Muscle of leg (tissue), 11 donors: ENCODE results near the gene C8G. TPM values are rescaled to one million over a fixed set of nuclear protein-coding genes. Genes with fewer than 3 reads are reported as not detected.

Experiments
- DNase-seq: peaks from one replicate; pipeline ENCODE4 v3.0.0; 2013
- H3K27ac ChIP-seq: one replicate; pipeline ENCODE4 v1.5.1; 2013; ENCODE audit warnings: mild to moderate bottlenecking, low read length, control low read depth
- H3K27me3 ChIP-seq: one replicate; pipeline ENCODE4 v1.6.1; 2013; ENCODE audit warnings: low read length; ENCODE audit not compliant: control insufficient read depth, insufficient read depth
- H3K36me3 ChIP-seq: one replicate; pipeline ENCODE4 v1.6.1; 2013; ENCODE audit warnings: low read length; ENCODE audit not compliant: control insufficient read depth, insufficient read depth
- H3K4me1 ChIP-seq: one replicate; pipeline ENCODE4 v1.6.1; 2013; ENCODE audit warnings: low read length; ENCODE audit not compliant: control insufficient read depth, insufficient read depth
- H3K4me3 ChIP-seq: one replicate; pipeline ENCODE4 v1.5.1; 2013; ENCODE audit warnings: low read length, control low read depth
- H3K9me3 ChIP-seq: replicated peaks from 2 replicates; pipeline ENCODE4 v1.6.1; 2013; ENCODE audit warnings: low read depth, low read length; ENCODE audit not compliant: control insufficient read depth
- WGBS: methylation state at CpG from one replicate; pipeline ENCODE4 v1.1.5; 2013; ENCODE audit warnings: missing lambda C conversion rate; ENCODE audit not compliant: insufficient coverage; 5-methylcytosine and 5-hydroxymethylcytosine counted together
- polyA plus RNA-seq, 8 donors: library from polyadenylated mRNA; unstranded; fragments of 120-200 nt; gene quantifications; one replicate each; pipeline versions ENCODE4 v1.2.1 to v1.2.3, GENCODE V29; 2013; ENCODE audit warnings: inconsistent platforms in 1 of 8, low replicate concordance in 1 of 8; ENCODE audit not compliant: insufficient read length in 8 of 8, insufficient read depth in 1 of 8
- total RNA-seq: library from RNA; stranded (reverse); fragments of 120-200 nt; gene quantifications from one replicate; pipeline ENCODE4 v1.2.4, GENCODE V29; 2013

Gene C8G
- total and polyA plus RNA-seq, 9 donors, result 0.17 to 2.3 (median 0.72) TPM; not detected in 1

GRCh38 chr9:136930014-136930413 lies 15.0 kb upstream of the C8G start:
- no CpG with 5 or more reads among the region's 4 CpGs for WGBS
- H3K4me1 ChIP-seq, result peaks cover 5% of the 10 kb centered on the region

GRCh38 chr9:136931611-136932130 lies 13.4 kb upstream of the C8G start:
- no peaks in the 10 kb centered on the region for H3K27me3 ChIP-seq
- no CpG with 5 or more reads among the region's 2 CpGs for WGBS
- H3K4me3 ChIP-seq, result no peak overlapping the region
- H3K36me3 ChIP-seq, result peaks cover 16% of the 10 kb centered on the region
- H3K27ac ChIP-seq, result no peak overlapping the region
- no peak for DNase-seq
- peaks cover 3% of the 10 kb centered on the region for H3K4me1 ChIP-seq
- H3K9me3 ChIP-seq, result no peaks in the 10 kb centered on the region

More at GRCh38 chr9:136930014-136930413, 15.0 kb upstream of the C8G start:
- Histone ChIP-seq H3K9me3 (no peaks in the 10 kb centered on the region), H3K4me3 (no peak overlapping the region), H3K36me3 (peaks cover 30% of the 10 kb centered on the region), H3K27ac (no peak overlapping the region), H3K27me3 (no peaks in the 10 kb centered on the region)
- no peak for DNase-seq

GRCh38 chr9:136934277-136934676 lies 10.8 kb upstream of the C8G start:
- H3K36me3 ChIP-seq, result peaks cover 10% of the 10 kb centered on the region
- DNase-seq, result no peak
- H3K27me3 ChIP-seq, result no peaks in the 10 kb centered on the region
- 89% methylated on average over 2 of the region's 3 CpGs for WGBS
- no peak overlapping the region for H3K27ac ChIP-seq
- no peaks in the 10 kb centered on the region for H3K4me1 ChIP-seq
- H3K9me3 ChIP-seq, result no peaks in the 10 kb centered on the region
- H3K4me3 ChIP-seq, result no peak overlapping the region

GRCh38 chr9:136935651-136936050 lies 9.4 kb upstream of the C8G start:
- DNase-seq, result no peak
- WGBS, result no CpG with 5 or more reads among the region's 3 CpGs
- no peaks in the 10 kb centered on the region for H3K9me3 ChIP-seq
- H3K4me3 ChIP-seq, result no peak overlapping the region
- H3K27me3 ChIP-seq, result no peaks in the 10 kb centered on the region
- H3K4me1 ChIP-seq, result no peaks in the 10 kb centered on the region
- peaks cover 23% of the 10 kb centered on the region for H3K36me3 ChIP-seq
- H3K27ac ChIP-seq, result no peak overlapping the region

- H3K27me3 ChIP-seq, result no peaks in the 10 kb centered on the region
- H3K36me3 ChIP-seq, result peaks cover 33% of the 10 kb centered on the region
- no peak overlapping the region for H3K4me3 ChIP-seq
- no peaks in the 10 kb centered on the region for H3K9me3 ChIP-seq
- no peaks in the 10 kb centered on the region for H3K4me1 ChIP-seq
- WGBS, result 71% methylated on average over 4 of the region's 8 CpGs
- no peak for DNase-seq
- no peak overlapping the region for H3K27ac ChIP-seq
Measured at GRCh38 chr9:136936645-136937170, 8.3 kb upstream of the C8G start.

- Histone ChIP-seq H3K27me3 (no peaks in the 10 kb centered on the region), H3K27ac (no peak overlapping the region), H3K36me3 (peaks cover 40% of the 10 kb centered on the region), H3K9me3 (no peaks in the 10 kb centered on the region), H3K4me3 (no peak overlapping the region), H3K4me1 (no peaks in the 10 kb centered on the region)
- DNase-seq, result no peak
- 85% methylated on average over 11 of the region's 15 CpGs for WGBS
Measured at GRCh38 chr9:136937186-136938001, 7.6 kb upstream of the C8G start.

- Histone ChIP-seq H3K36me3 (peaks cover 47% of the 10 kb centered on the region), H3K27ac (no peak overlapping the region), H3K4me3 (no peak overlapping the region), H3K9me3 (no peaks in the 10 kb centered on the region), H3K27me3 (no peaks in the 10 kb centered on the region), H3K4me1 (peaks cover 13% of the 10 kb centered on the region)
- 85% methylated on average over 28 of the region's 28 CpGs for WGBS
- no peak for DNase-seq
Measured at GRCh38 chr9:136939431-136939995, 5.5 kb upstream of the C8G start.

- DNase-seq, result peak; percentile 33
- no peaks in the 10 kb centered on the region for H3K27me3 ChIP-seq
- H3K4me3 ChIP-seq, result no peak overlapping the region
- H3K27ac ChIP-seq, result no peak overlapping the region
- peaks cover 47% of the 10 kb centered on the region for H3K36me3 ChIP-seq
- peaks cover 16% of the 10 kb centered on the region for H3K4me1 ChIP-seq
- H3K9me3 ChIP-seq, result no peaks in the 10 kb centered on the region
- WGBS, result 76% methylated on average over 16 of the region's 16 CpGs
Measured at GRCh38 chr9:136939996-136940525, 5.0 kb upstream of the C8G start.

- Histone ChIP-seq H3K4me1 (peaks cover 20% of the 10 kb centered on the region), H3K4me3 (no peak overlapping the region), H3K27me3 (no peaks in the 10 kb centered on the region), H3K9me3 (no peaks in the 10 kb centered on the region), H3K36me3 (peaks cover 47% of the 10 kb centered on the region), H3K27ac (no peak overlapping the region)
- no peak for DNase-seq
- 92% methylated on average over 41 of the region's 42 CpGs for WGBS
Measured at GRCh38 chr9:136940526-136941230, 4.4 kb upstream of the C8G start.
